ENCODE results near the gene ATP11B. TPM values are rescaled to one million over a fixed set of nuclear protein-coding genes. Genes with fewer than 3 reads are reported as not detected.

ATP11B gene
- 101 and 167 TPM in 2 replicates for total RNA-seq (2014; rRNA removed; shearing (Covaris generic); ENCODE audit: low replicate concordance)

GRCh38 chr3:182792901-182793662, at the start of gene ATP11B:
Gene ATP11B (plus strand): TSS chr3:182793504. CDS start chr3:182793760, 256 bp downstream.
- Histone ChIP-seq H3K79me2 (ENCODE audit: low read length) (peaks cover 46% of the 10 kb centered on the region), H3K4me3 (ENCODE audit: low read length) (peak within 1 kb of the TSS; percentile 88)
- DNase-seq: peak; percentile 93

GRCh38 chr3:182746959-182747358, 46.3 kb upstream of the ATP11B start:
- H3K4me2 ChIP-seq (ENCODE audit: low read depth, low read length, poor library complexity, severe bottlenecking): no peak overlapping the region
- DNase-seq: no peak
- no peaks in the 10 kb centered on the region for H3K9me3 ChIP-seq (ENCODE audit: low read length)
- H4K20me1 ChIP-seq (ENCODE audit: insufficient read depth, low read depth, low read length): no peaks in the 10 kb centered on the region
- no peak overlapping the region for H2AFZ ChIP-seq (ENCODE audit: low read length)
- H3K4me3 ChIP-seq (ENCODE audit: low read length): no peak overlapping the region
- no peaks in the 10 kb centered on the region for H3K36me3 ChIP-seq (ENCODE audit: insufficient read depth, low read length)
- no peaks in the 10 kb centered on the region for H3K9me2 ChIP-seq (replicated peaks; ENCODE audit: insufficient read depth, low read length)
- H3K9ac ChIP-seq (ENCODE audit: low read length): no peak overlapping the region
- no peak overlapping the region for H3K27ac ChIP-seq (ENCODE audit: low read length)
- no peaks in the 10 kb centered on the region for H3K79me2 ChIP-seq (ENCODE audit: low read length)
- H3K4me1 ChIP-seq (ENCODE audit: low read length): no peaks in the 10 kb centered on the region
- no peaks in the 10 kb centered on the region for H3K27me3 ChIP-seq (ENCODE audit: low read length)

More at GRCh38 chr3:182792901-182793662, at the start of gene ATP11B:
- H3K4me1 ChIP-seq (ENCODE audit: low read length): peaks cover 47% of the 10 kb centered on the region
- no peaks in the 10 kb centered on the region for H3K27me3 ChIP-seq (ENCODE audit: low read length)
- H4K20me1 ChIP-seq (ENCODE audit: insufficient read depth, low read depth, low read length): no peaks in the 10 kb centered on the region
- no peaks in the 10 kb centered on the region for H3K9me2 ChIP-seq (replicated peaks; ENCODE audit: insufficient read depth, low read length)
- H2AFZ ChIP-seq (ENCODE audit: low read length): peak within 1 kb of the TSS; percentile 95
- H3K9me3 ChIP-seq (ENCODE audit: low read length): no peaks in the 10 kb centered on the region
- H3K27ac ChIP-seq (ENCODE audit: low read length): peak within 1 kb of the TSS; percentile 82
- H3K36me3 ChIP-seq (ENCODE audit: insufficient read depth, low read length): peaks cover 6% of the 10 kb centered on the region; the same call in 1 of the 2 replicates
- peak within 1 kb of the TSS; percentile 97 for H3K4me2 ChIP-seq (ENCODE audit: low read depth, low read length, poor library complexity, severe bottlenecking)
- H3K9ac ChIP-seq (ENCODE audit: low read length): peak within 1 kb of the TSS; percentile 95

- H3K4me2 ChIP-seq (ENCODE audit: low read depth, low read length, poor library complexity, severe bottlenecking): no peak overlapping the region
- DNase-seq: no peak
- no peak overlapping the region for H3K4me3 ChIP-seq (ENCODE audit: low read length)
- H3K9ac ChIP-seq (ENCODE audit: low read length): no peak overlapping the region
- no peaks in the 10 kb centered on the region for H3K4me1 ChIP-seq (ENCODE audit: low read length)
- no peaks in the 10 kb centered on the region for H3K79me2 ChIP-seq (ENCODE audit: low read length)
- no peaks in the 10 kb centered on the region for H3K27me3 ChIP-seq (ENCODE audit: low read length)
- H4K20me1 ChIP-seq (ENCODE audit: insufficient read depth, low read depth, low read length): no peaks in the 10 kb centered on the region
- H3K9me2 ChIP-seq (replicated peaks; ENCODE audit: insufficient read depth, low read length): no peaks in the 10 kb centered on the region
- H3K9me3 ChIP-seq (ENCODE audit: low read length): no peaks in the 10 kb centered on the region
- no peaks in the 10 kb centered on the region for H3K36me3 ChIP-seq (ENCODE audit: insufficient read depth, low read length)
- H3K27ac ChIP-seq (ENCODE audit: low read length): no peak overlapping the region
- H2AFZ ChIP-seq (ENCODE audit: low read length): no peak overlapping the region
Observed at GRCh38 chr3:182755308-182755707, 38.0 kb upstream of the ATP11B start.

- Histone ChIP-seq H3K4me3 (ENCODE audit: low read length) (no peak overlapping the region), H3K36me3 (ENCODE audit: insufficient read depth, low read length) (no peaks in the 10 kb centered on the region), H4K20me1 (ENCODE audit: insufficient read depth, low read depth, low read length) (no peaks in the 10 kb centered on the region), H3K27ac (ENCODE audit: low read length) (no peak overlapping the region), H3K27me3 (ENCODE audit: low read length) (no peaks in the 10 kb centered on the region), H3K9ac (ENCODE audit: low read length) (no peak overlapping the region), H3K9me3 (ENCODE audit: low read length) (no peaks in the 10 kb centered on the region), H3K4me2 (ENCODE audit: low read depth, low read length, poor library complexity, severe bottlenecking) (no peak overlapping the region), H3K79me2 (ENCODE audit: low read length) (no peaks in the 10 kb centered on the region), H2AFZ (ENCODE audit: low read length) (no peak overlapping the region), H3K4me1 (ENCODE audit: low read length) (no peaks in the 10 kb centered on the region), H3K9me2 (replicated peaks; ENCODE audit: insufficient read depth, low read length) (no peaks in the 10 kb centered on the region)
- DNase-seq: no peak
Observed at GRCh38 chr3:182755712-182756111, 37.6 kb upstream of the ATP11B start.

GRCh38 chr3:182760576-182761164, 32.6 kb upstream of the ATP11B start:
- Histone ChIP-seq H3K4me2 (ENCODE audit: low read depth, low read length, poor library complexity, severe bottlenecking) (no peak overlapping the region), H2AFZ (ENCODE audit: low read length) (no peak overlapping the region)
- no peak for DNase-seq

GRCh38 chr3:182763896-182764295, 29.4 kb upstream of the ATP11B start:
- DNase-seq: no peak
- Histone ChIP-seq H4K20me1 (ENCODE audit: insufficient read depth, low read depth, low read length) (no peaks in the 10 kb centered on the region), H3K79me2 (ENCODE audit: low read length) (no peaks in the 10 kb centered on the region), H3K4me1 (ENCODE audit: low read length) (peaks cover 7% of the 10 kb centered on the region), H3K9me3 (ENCODE audit: low read length) (no peaks in the 10 kb centered on the region), H3K36me3 (ENCODE audit: insufficient read depth, low read length) (no peaks in the 10 kb centered on the region), H3K9me2 (replicated peaks; ENCODE audit: insufficient read depth, low read length) (no peaks in the 10 kb centered on the region), H3K9ac (ENCODE audit: low read length) (no peak overlapping the region), H2AFZ (ENCODE audit: low read length) (no peak overlapping the region), H3K4me3 (ENCODE audit: low read length) (no peak overlapping the region), H3K4me2 (ENCODE audit: low read depth, low read length, poor library complexity, severe bottlenecking) (no peak overlapping the region), H3K27me3 (ENCODE audit: low read length) (no peaks in the 10 kb centered on the region), H3K27ac (ENCODE audit: low read length) (no peak overlapping the region)

More at GRCh38 chr3:182760576-182761164, 32.6 kb upstream of the ATP11B start:
- Histone ChIP-seq H3K79me2 (ENCODE audit: low read length) (no peaks in the 10 kb centered on the region), H3K27me3 (ENCODE audit: low read length) (no peaks in the 10 kb centered on the region), H3K36me3 (ENCODE audit: insufficient read depth, low read length) (no peaks in the 10 kb centered on the region), H3K4me3 (ENCODE audit: low read length) (no peak overlapping the region), H4K20me1 (ENCODE audit: insufficient read depth, low read depth, low read length) (no peaks in the 10 kb centered on the region), H3K27ac (ENCODE audit: low read length) (no peak overlapping the region), H3K9me3 (ENCODE audit: low read length) (no peaks in the 10 kb centered on the region), H3K9ac (ENCODE audit: low read length) (no peak overlapping the region), H3K9me2 (replicated peaks; ENCODE audit: insufficient read depth, low read length) (no peaks in the 10 kb centered on the region), H3K4me1 (ENCODE audit: low read length) (peaks cover under 1% of the 10 kb centered on the region; the same call in 1 of the 2 replicates)

GRCh38 chr3:182765287-182765686, 28.0 kb upstream of the ATP11B start:
- Histone ChIP-seq H3K36me3 (ENCODE audit: insufficient read depth, low read length) (no peaks in the 10 kb centered on the region), H2AFZ (ENCODE audit: low read length) (no peak overlapping the region), H3K9me2 (replicated peaks; ENCODE audit: insufficient read depth, low read length) (no peaks in the 10 kb centered on the region), H3K79me2 (ENCODE audit: low read length) (no peaks in the 10 kb centered on the region), H3K9ac (ENCODE audit: low read length) (no peak overlapping the region), H3K4me2 (ENCODE audit: low read depth, low read length, poor library complexity, severe bottlenecking) (no peak overlapping the region), H3K9me3 (ENCODE audit: low read length) (no peaks in the 10 kb centered on the region), H4K20me1 (ENCODE audit: insufficient read depth, low read depth, low read length) (no peaks in the 10 kb centered on the region), H3K4me1 (ENCODE audit: low read length) (peaks cover 7% of the 10 kb centered on the region), H3K27me3 (ENCODE audit: low read length) (no peaks in the 10 kb centered on the region), H3K4me3 (ENCODE audit: low read length) (no peak overlapping the region), H3K27ac (ENCODE audit: low read length) (no peak overlapping the region)
- DNase-seq: no peak

- Histone ChIP-seq H3K9me2 (replicated peaks; ENCODE audit: insufficient read depth, low read length) (no peaks in the 10 kb centered on the region), H3K9me3 (ENCODE audit: low read length) (no peaks in the 10 kb centered on the region), H3K79me2 (ENCODE audit: low read length) (no peaks in the 10 kb centered on the region), H3K9ac (ENCODE audit: low read length) (no peak overlapping the region), H3K4me2 (ENCODE audit: low read depth, low read length, poor library complexity, severe bottlenecking) (no peak overlapping the region), H3K27ac (ENCODE audit: low read length) (no peak overlapping the region), H3K36me3 (ENCODE audit: insufficient read depth, low read length) (no peaks in the 10 kb centered on the region), H2AFZ (ENCODE audit: low read length) (no peak overlapping the region), H3K4me3 (ENCODE audit: low read length) (no peak overlapping the region), H3K27me3 (ENCODE audit: low read length) (no peaks in the 10 kb centered on the region), H4K20me1 (ENCODE audit: insufficient read depth, low read depth, low read length) (no peaks in the 10 kb centered on the region), H3K4me1 (ENCODE audit: low read length) (peaks cover 7% of the 10 kb centered on the region)
- DNase-seq: no peak
Observed at GRCh38 chr3:182766099-182766498, 27.2 kb upstream of the ATP11B start.
